Keratinocyte (primary cell): ENCODE data around the gene SPATA7.

ENCODE experiments used
- CTCF ChIP-seq, 3 experiments: IDR thresholded peaks in 1 of 3; conservative IDR thresholded peaks in 1 of 3; optimal IDR thresholded peaks in 1 of 3; 2 replicates in 2 of 3; 3 replicates in 1 of 3; pipeline versions ENCODE3 to v1.5.1; 2011; ENCODE audit warnings: low read length in 3 of 3, mild to moderate bottlenecking in 3 of 3, moderate library complexity in 2 of 3, control low read depth in 1 of 3, inconsistent platforms in 1 of 3; ENCODE audit not compliant: insufficient read depth in 2 of 3; ENCODE audit errors: extremely low read depth in 1 of 3
- EZH2 ChIP-seq: IDR thresholded peaks from one replicate; pipeline ENCODE4 v1.6.1; 2012; ENCODE audit warnings: inconsistent platforms, mild to moderate bottlenecking, low read length, moderate library complexity

DNA sequence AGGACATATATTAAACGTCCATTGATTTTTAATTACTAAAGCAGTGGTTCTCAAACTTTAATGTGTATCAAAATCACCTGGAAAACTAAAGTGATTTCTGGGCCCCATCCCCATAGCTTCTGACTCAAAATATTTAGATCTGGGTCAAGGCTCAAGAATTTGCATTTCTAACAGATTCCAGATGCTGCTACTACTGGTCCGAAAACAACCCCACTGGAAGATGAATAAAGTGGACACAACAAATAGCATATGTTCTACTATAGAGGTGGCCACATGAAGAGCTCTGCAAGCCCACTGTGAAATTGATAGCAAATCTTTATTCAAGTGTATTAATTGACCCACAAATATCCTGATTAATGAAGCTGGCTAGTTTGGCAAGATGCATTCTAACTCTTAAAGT is 69.4 kb downstream of the SPATA7 start:
- TF ChIP-seq CTCF (optimal IDR thresholded peaks at IDR 0.05 in 1 of 3, IDR thresholded peaks at IDR 0.05 in 1 of 3, conservative IDR thresholded peaks at IDR 0.05 in 1 of 3; ENCODE audit: extremely low read depth in 1 of 3, insufficient read depth in 2 of 3, low read length in 3 of 3), result no peak
- TF ChIP-seq EZH2, result no peak
